GM18499 (cell line): ENCODE results near the gene NCAN.

Source experiments
- ATAC-seq: cut with Tn5 transposase; IDR thresholded peaks from one replicate; pipeline ENCODE4 v1.9.1; 2021; ENCODE audit warnings: moderate number of reproducible peaks; ENCODE audit not compliant: insufficient read depth, unreplicated experiment

The NCAN gene

DNA sequence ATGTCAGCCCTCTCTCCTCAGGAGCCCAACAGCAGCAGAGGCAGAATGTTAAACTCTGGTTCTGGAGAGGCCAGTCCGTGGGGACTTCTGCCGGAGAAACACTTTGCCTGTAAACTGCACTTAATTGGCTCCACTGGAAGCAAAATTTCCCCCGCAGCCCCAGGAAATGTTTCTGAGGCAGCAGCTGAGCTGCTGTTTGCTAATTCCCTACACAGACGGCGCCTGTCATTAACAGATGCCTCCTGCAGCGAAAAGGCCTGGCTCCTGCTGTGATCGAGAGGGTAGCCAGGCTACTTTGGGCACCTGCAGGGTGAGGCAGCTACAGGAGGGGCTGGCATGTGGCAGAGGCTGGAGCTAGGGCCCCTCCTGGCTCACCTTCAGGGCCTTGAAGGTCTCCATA lies 66.6 kb downstream of the NCAN start:
- ATAC-seq = no peak

DNA sequence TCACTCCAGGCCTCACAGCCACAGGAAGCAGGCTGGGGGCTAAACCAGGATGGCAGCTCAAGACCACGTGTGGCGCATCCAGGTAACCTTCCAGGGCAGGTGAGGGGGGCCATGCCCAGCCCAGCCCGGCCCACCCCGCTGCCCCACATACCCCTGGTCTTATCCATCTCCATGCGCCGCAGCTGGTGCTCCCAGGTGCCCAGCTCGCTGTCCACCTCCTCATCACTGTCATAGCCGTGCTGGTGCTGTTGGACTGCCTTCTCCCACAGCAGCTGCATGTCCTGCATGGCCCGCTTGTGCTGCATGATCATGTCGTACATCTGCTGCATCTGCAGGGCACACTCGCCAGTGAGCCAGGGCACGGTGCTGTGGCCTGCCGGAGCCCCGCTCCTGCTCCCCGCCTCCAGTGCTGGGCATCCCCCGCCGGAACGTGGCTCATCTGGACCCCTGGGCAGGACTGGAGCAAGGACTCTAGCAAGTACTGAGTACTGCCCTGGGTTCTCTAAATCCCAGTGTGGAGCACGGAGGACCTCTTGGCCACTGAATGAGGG lies 67.4 kb downstream of the NCAN start:
- no peak for ATAC-seq

DNA sequence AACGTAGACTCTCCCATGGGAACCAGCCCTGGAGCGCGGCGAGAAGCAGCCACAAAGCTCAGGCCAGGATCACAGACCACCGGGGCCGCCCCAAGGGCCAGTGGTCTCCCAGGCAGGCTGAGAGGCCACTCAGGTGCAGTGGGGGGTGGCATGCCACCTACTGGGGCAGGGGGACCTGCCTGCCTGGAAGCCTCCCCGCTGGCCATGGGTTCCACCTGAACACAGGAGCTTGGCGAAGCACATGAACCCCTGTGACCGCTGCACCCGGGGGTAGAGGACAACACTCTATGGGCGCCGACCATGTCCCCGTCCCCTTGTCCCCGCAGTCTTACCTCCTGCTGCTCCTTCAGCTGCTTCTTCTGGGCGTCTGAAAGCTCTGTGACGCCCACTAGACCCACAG lies 68.1 kb downstream of the NCAN start:
- ATAC-seq = no peak

DNA sequence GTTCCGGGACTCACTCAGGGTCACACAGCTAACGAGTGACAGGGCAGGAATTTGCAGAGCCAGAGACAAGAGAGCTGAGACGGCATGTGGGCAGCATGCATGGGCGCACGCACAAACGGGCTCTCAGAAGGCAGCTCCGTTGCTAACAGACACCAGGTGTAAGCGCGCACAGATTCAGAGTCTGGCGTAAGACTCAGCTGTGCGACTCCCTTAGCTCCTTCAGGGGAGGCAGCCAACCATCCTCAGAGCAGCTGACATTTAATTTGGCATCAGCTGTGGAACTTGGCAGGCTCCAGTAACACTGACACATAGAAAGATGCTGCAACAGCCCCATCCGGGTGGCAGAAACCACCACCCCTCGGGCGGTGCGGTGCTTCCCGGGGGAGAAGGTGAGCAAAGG lies 68.8 kb downstream of the NCAN start:
- ATAC-seq = no peak

DNA sequence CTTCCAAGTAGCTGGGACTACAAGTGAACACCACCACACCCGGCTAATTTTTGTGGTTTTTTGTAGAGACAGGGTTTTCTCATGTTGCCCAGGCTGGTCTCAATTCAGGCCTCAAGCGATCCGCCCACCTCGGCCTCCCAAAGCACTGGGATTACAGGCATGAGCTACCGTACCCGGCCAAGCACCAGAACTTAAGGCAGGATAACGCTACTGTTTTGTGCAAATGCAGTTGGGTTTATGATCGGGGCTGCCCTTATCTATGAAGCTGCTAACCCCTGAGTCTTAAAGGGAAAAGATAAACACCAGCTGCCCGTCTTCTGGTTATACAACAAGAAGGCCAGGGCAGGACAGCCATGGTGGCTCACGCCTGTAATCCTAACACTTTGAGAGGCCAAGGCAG lies 73.9 kb downstream of the NCAN start:
- no peak for ATAC-seq

DNA sequence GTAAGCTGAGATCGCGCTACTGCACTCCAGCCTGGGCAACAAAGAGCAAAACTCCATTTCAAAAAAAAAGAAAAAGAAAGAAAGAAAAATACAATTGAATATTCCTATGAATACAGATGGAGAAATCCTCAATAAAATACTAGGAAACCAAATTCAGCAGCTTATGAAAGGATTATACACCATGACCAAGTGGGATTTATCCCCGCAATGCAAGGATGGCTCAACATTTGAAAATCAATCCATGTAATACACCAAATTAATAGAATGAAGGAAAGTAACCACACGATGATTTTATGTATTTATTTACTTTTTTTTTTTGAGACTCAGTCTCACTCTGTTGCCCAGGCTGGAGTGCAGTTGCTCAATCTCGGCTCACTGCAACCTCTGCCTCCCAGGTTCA lies 80.8 kb downstream of the NCAN start:
- ATAC-seq = no peak

DNA sequence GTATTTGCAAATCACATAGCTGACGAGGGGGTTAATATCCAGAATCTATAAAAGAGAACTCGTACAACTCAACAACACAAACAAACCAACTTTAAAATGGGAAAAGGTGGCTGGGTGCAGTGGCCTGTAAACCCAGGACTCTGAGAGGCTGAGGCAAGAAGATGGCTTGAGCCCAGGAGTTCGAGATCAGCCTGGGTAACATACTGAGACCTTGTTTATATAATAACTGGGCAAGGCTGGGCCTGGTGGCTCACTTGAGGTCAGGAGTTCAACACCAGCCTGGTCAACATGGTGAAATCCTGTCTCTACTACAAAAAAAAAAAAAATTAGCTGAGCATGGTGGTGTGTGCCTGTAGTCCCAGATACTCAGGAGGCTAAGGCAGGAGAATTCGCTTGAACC lies 83.2 kb downstream of the NCAN start:
- no peak for ATAC-seq

DNA sequence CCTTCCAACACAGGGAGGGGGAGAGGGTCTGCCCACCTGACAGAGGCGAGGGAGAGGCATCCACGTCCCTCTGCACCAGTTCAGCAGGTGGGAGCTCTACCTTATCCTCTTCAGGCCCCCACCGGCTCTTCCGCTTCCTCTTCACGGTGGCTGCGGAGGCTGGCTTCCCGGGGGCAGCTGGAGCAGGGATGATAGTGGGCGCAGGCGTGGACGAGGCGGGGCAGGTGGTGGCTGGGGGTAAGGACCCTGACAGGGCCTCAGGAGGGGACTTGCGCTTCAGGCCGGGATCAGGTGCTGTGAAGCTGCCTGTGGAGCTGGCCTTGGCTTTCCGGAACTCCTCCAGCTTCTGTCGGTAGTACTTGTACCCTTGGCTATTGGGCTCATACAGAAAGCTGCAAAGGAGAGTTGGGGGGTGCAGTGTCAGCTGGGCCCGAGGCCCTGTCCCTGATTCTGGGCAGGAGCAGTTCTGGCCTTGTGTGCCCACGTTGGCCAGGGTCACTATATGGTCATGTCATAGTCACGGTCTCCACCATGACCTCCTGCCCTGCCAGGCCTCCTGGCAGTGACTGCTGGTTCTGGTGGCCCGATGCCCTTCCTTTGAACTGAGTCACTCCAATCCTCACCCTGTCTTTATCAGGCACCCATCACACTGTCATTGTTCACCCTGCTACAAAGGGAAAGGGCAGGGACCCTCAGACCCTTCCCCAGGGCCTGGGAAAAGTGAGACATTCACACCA lies 85.4 kb downstream of the NCAN start:
- no peak for ATAC-seq

DNA sequence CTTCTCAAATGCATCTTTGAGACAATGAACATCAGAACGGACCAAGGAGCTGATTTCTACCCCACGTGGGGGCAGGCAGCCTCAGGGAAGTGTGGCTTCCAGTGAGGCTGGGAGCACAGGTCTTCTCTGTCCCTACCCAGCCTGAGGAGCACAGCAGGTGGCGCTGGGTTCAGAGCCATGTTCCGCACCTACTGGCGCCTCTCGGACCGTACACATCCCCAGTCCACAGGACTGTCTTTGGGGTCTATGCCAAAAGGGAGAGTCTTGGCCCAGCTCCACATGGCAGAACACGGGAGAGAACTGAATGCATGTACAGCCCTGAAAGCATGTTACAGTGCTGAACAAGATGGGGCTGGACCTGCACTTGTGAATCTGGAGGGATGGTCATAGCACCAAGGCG lies 86.0 kb downstream of the NCAN start:
- no peak for ATAC-seq

DNA sequence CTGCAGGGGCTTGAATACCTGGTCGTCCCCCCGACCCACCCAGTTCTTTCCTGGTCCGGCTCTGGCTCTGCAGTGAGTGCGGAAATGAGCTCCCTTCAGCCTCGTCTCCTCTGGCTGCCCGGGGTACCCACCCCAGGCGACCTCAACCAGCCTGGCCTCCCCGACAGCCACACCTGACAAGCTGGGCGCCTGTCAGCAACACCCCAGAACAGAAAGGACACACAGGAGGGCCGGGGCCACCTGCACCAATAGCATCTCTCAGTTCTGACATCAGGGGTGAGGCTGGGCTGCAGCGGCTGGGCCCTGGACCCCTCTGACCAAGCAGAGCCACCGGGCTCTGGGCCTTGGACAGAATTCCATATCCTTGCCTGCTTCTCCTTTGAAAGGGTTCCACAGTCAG lies 88.9 kb downstream of the NCAN start:
- no peak for ATAC-seq
